HEK293 (cell line): ENCODE results near the gene TRIP11.

Source experiments
- CTCF ChIP-seq: fragments of 450-650 bp; formaldehyde crosslinking; IDR thresholded peaks from 2 replicates; pipeline ENCODE4 v1.5.1; 2016; ENCODE audit warnings: missing biosample characterization, missing genetic modification characterization
- GLI4 ChIP-seq: fragments of 450-650 bp; formaldehyde crosslinking; IDR thresholded peaks from 2 replicates; pipeline ENCODE4 v1.5.1; 2016; ENCODE audit warnings: missing biosample characterization, missing genetic modification characterization
- PATZ1 ChIP-seq: fragments of 450-650 bp; formaldehyde crosslinking; IDR thresholded peaks from 2 replicates; pipeline ENCODE4 v1.5.1; 2016; ENCODE audit warnings: missing biosample characterization, missing genetic modification characterization
- ZBTB44 ChIP-seq: fragments of 450-650 bp; IDR thresholded peaks from 2 replicates; pipeline ENCODE4 v1.5.1; 2018; ENCODE audit warnings: missing biosample characterization, mild to moderate bottlenecking, missing genetic modification characterization
- ZNF133 ChIP-seq: fragments of 450-650 bp; formaldehyde crosslinking; IDR thresholded peaks from 2 replicates; pipeline ENCODE4 v1.5.1; 2016; ENCODE audit warnings: missing biosample characterization, missing genetic modification characterization
- ZNF311 ChIP-seq: fragments of 450-650 bp; formaldehyde crosslinking; IDR thresholded peaks from 2 replicates; pipeline ENCODE4 v1.5.1; 2017; ENCODE audit warnings: missing biosample characterization, missing genetic modification characterization, borderline replicate concordance
- ZNF530 ChIP-seq: fragments of 450-650 bp; formaldehyde crosslinking; IDR thresholded peaks from 2 replicates; pipeline ENCODE4 v1.5.1; 2016; ENCODE audit warnings: low read depth, missing biosample characterization, missing genetic modification characterization
- ZNF596 ChIP-seq: fragments of 450-650 bp; IDR thresholded peaks from 2 replicates; pipeline ENCODE4 v1.5.0; 2018; ENCODE audit warnings: missing biosample characterization, mild to moderate bottlenecking, missing genetic modification characterization, moderate library complexity
- ZNF76 ChIP-seq: fragments of 450-650 bp; formaldehyde crosslinking; IDR thresholded peaks from 2 replicates; pipeline ENCODE4; 2016; ENCODE audit warnings: low read depth, missing biosample characterization, missing genetic modification characterization, borderline replicate concordance

GRCh38 chr14:92039063-92039718 is 668 bp downstream of the TRIP11 start:
- TF ChIP-seq ZBTB44 (tag by site-specific recombination) (no peak), ZNF76 (tag by site-specific recombination) (no peak), ZNF596 (tag by site-specific recombination) (no peak), ZNF530 (tag by site-specific recombination) (no peak), CTCF (no peak), GLI4 (tag by site-specific recombination) (no peak), ZNF133 (tag by site-specific recombination) (no peak), PATZ1 (tag by site-specific recombination) (0 out of 2 replicates have a peak, but pooled peaks have one; percentile 35), ZNF311 (no peak)
